Stimulated activated CD4-positive, alpha-beta T cell treated with anti-CD3 and anti-CD28 coated beads, Interleukin-12 subunit alpha, Interleukin-12 subunit beta, amount 100 ng/mL, for 24 hours (primary cell): ENCODE measurements around the gene BPTF.
"Not testable (repeated sequence)": the region's sequence is repeated elsewhere in the genome, so short reads cannot be mapped to it uniquely, and the experiment has no call there.

ENCODE experiments used
- DNase-seq, 2 experiments: peaks; one replicate each; pipeline ENCODE4 v3.0.0-alpha.2; 2020; ENCODE audit warnings: low read depth in 2 of 2

Gene BPTF

GRCh38 chr17:67891481-67892119, 66.3 kb downstream of the BPTF start:
- no peak for DNase-seq

- no peak for DNase-seq
These were observed 77.4 kb downstream of the BPTF start for GRCh38 chr17:67902511-67903231.

GRCh38 chr17:67905298-67905697, 80.0 kb downstream of the BPTF start:
- DNase-seq = not testable (repeated sequence)

- DNase-seq = not testable (repeated sequence)
These were observed 85.0 kb downstream of the BPTF start for GRCh38 chr17:67910117-67910803.

DNA sequence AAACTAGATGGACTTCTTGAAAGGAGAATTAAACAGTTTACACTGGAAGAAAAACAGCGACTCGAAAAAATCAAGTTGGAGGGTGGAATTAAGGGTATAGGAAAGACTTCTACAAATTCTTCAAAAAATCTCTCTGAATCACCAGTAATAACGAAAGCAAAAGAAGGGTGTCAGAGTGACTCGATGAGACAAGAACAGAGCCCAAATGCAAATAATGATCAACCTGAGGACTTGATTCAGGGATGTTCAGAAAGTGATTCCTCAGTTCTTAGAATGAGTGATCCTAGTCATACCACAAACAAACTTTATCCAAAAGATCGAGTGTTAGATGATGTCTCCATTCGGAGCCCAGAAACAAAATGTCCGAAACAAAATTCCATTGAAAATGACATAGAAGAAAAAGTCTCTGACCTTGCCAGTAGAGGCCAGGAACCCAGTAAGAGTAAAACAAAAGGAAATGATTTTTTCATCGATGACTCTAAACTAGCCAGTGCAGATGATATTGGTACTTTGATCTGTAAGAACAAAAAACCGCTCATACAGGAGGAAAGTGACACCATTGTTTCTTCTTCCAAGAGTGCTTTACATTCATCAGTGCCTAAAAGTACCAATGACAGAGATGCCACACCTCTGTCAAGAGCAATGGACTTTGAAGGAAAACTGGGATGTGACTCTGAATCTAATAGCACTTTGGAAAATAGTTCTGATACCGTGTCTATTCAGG, 85.9 kb downstream of the BPTF start:
- no peak for DNase-seq

GRCh38 chr17:67912088-67912487, 86.8 kb downstream of the BPTF start:
- no peak for DNase-seq

DNA sequence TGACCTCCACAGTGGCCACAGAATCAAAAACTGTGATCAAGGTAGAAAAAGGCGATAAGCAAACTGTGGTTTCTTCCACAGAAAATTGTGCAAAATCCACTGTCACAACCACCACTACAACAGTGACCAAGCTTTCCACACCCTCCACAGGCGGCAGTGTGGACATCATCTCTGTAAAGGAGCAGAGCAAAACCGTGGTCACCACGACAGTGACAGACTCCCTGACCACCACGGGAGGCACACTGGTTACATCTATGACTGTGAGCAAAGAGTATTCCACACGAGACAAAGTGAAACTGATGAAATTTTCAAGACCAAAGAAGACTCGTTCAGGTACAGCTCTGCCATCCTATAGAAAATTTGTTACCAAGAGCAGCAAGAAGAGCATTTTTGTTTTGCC, 87.4 kb downstream of the BPTF start:
- no peak for DNase-seq

DNA sequence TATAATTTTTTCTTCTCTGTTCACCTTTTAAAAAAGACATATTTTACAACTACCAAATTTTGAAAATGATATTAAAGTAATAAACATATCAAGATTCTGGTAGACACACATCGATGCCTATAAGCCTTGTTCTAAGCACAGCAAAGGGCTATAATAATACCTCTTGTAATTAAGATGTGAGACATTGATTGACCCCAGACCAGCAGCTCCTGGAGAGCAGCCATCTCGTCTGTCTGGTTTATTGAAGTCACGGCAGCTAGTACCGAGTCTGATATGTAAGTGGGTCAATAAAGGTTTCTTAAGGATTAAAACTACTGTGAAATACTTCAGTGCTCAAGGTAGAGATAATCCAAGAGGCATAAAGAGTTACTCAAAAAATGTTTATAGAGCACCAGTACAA, 94.9 kb downstream of the BPTF start:
- no peak for DNase-seq

- no peak for DNase-seq
These were observed 97.2 kb downstream of the BPTF start for GRCh38 chr17:67922503-67922902.

GRCh38 chr17:67928842-67929241, 103.5 kb downstream of the BPTF start:
- DNase-seq = not testable (repeated sequence)

DNA sequence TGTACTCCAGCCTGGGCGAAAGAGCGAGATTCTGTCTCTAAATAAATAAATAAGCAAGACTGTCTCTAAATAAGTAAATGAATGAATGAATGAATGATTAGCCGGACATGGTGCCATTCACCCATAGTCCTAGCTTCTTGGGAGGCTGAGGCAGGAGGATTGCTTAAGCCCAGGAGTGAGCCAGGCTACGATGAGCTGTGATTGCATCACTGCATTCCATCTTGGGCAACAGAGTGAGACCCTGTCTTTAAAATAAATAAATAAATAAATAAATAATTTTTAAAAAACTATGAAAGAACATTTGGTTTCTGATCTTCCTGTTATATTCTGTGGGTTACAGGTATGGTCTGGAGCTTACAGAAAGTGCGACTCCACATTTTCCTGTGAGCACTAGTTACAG, 105.9 kb downstream of the BPTF start:
- DNase-seq = no peak

DNA sequence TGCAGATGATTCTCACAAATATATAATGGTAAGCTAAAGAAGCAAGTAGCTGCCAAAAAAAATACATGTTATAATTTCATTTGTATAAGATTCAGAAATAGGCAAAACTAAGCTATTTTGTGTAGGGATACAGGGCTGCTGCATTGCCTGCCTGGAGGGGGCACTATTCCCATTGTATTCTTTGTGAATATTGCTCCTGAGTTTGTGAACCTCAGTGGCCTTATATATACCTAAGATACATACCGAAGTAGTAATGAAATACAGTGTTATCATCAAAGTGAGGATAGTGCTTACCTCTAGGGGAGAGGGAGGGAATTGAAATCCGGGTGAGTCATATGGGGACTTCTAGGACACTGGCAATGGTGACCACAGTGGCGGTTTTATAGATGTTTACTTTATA, 117.5 kb downstream of the BPTF start:
- DNase-seq = no peak

GRCh38 chr17:67944035-67944434, 118.7 kb downstream of the BPTF start:
- DNase-seq = no peak

DNA sequence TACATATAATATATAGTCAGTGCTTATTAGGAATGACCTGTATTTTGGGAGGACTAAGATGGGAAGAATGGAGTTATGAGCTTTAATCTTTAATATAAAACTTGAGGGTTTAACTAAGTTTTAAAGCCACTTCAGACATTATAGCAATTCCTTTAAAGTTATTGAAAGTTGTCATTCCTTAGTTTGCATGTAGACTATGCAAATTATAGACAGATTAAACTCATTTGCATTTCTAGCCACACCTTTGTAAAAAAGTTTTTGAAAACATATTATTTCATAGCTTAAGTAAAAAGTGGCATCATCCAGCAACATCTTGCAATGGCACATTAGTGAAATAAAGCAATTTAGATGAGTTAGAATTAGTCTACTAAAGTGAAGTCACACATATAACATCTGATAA, 121.2 kb downstream of the BPTF start:
- no peak for DNase-seq

- DNase-seq = no peak
These were observed 122.1 kb downstream of the BPTF start for GRCh38 chr17:67947325-67947813.

- no peak for DNase-seq
These were observed 125.6 kb downstream of the BPTF start for GRCh38 chr17:67950945-67951344.

DNA sequence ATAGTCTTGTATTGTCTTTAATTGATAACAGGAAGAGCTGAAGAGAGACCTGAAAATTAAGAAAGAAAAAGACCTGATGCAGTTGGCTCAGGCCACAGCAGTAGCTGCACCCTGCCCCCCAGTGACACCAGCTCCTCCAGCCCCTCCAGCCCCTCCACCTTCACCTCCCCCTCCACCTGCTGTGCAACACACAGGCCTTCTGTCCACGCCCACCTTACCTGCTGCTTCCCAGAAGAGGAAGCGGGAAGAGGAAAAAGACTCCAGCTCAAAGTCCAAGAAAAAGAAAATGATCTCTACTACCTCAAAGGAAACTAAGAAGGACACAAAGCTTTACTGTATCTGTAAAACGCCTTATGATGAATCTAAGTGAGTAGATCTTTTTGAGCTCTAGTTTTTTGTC, 134.2 kb downstream of the BPTF start:
- no peak for DNase-seq

DNA sequence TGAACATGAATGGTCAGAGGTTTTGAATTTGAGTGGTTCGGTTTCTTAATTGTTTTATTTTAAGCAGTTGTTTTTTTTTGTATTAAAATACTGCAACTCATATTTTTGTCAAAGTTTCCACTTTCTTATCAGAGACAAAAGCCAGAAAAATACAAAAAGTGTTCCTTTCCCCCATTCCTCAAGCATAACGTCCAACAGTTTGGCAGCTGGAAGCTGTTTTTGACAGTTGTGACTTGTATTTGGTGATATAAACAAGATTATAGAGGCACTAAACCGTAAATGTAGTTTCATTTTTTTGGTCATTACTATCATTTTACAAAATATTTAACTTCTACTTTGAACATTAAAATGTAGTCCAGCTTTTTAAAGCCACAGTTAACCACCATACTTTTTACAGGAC, 135.0 kb downstream of the BPTF start:
- not testable (repeated sequence) for DNase-seq

DNA sequence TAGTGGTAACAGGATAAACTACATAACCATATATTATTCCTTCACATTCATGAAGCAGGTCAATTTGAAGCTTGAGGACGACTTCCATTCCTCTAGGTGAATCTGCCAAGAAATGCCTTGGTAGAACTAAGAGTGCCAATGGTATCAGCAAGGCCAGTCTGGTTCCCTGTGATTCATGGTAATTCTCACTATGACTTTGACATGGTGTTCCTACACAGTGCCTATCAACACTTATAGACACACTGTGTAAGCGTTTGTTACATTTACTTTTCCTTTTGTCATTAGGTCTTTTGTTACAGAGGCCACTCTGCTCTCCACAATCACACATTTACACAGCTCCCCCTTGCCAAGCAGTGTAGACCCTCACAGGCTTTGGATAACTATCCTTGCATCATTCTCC, 136.9 kb downstream of the BPTF start:
- not testable (repeated sequence) for DNase-seq

GRCh38 chr17:67963145-67963572, 137.9 kb downstream of the BPTF start:
- peak; percentile 39 to 65 for DNase-seq

DNA sequence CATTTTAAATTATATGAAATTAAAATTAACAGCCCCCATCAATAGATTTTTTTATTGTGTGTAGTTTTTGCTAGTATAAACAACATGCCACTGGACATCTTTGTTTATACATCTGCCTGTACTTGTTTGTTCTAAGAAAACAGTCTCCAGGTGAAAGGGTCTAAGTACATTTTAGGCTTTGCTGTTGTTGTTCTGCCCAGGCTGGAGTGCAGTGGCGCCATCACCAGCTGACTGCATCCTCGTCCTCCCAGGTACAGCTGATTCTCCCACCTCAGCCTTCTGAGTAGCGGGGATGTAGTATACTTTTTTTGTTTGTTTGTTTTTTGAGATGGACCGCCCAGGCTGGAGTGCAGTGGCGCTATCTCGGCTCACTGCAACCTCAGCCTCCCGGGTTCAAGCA, 145.5 kb downstream of the BPTF start:
- DNase-seq = no peak

DNA sequence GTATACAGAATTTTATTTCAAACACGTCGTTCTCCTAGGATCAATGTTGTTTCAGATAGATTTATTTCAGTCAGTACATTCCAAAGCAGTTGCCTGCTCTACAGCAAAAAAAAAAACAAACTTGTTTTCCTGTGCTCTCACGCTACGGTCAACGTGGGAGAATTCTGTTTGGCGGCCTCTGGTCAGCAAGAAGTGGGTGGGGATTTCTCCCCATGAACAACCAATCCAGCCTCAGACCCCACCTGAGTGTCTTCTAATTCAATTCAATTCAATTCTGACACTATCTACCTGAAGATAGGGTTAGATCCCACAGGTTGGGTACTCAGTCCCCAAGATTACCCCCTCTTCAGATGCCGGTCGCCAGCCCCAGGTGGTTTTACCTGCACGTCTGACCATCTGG, 148.9 kb downstream of the BPTF start:
- no peak for DNase-seq
